MG63 (cell line): ENCODE data around the gene SEMA4D. TPM values are rescaled to one million over a fixed set of nuclear protein-coding genes. Genes with fewer than 3 reads are reported as not detected.

Experiments
- DNase-seq: peaks from one replicate; pipeline ENCODE4 v3.0.0-alpha.2; 2020
- H3K27me3 ChIP-seq: fragments of 250-450 bp; sonication (Bioruptor Pico); 2 replicates; pipeline ENCODE4 v1.5.1; 2020; ENCODE audit warnings: mild to moderate bottlenecking, moderate library complexity
- H3K36me3 ChIP-seq: fragments of 250-450 bp; sonication (Bioruptor Pico); 2 replicates; pipeline ENCODE4 v1.5.1; 2020; ENCODE audit warnings: mild to moderate bottlenecking, moderate library complexity
- H3K4me3 ChIP-seq: fragments of 250-450 bp; sonication (Bioruptor Pico); 2 replicates; pipeline ENCODE4 v1.5.1; 2020; ENCODE audit warnings: mild to moderate bottlenecking, moderate library complexity
- H3K9me3 ChIP-seq: fragments of 250-450 bp; sonication (Bioruptor Pico); 2 replicates; pipeline ENCODE4 v1.5.1; 2020; ENCODE audit warnings: mild to moderate bottlenecking, moderate library complexity
- total RNA-seq: library from RNA; depleted of rRNA; stranded (reverse); fragments of >200 nt; shearing (Covaris generic); gene quantifications from 2 replicates; pipeline ENCODE4 v1.2.3, GENCODE V29; 2014; ENCODE audit warnings: low replicate concordance

The SEMA4D gene
- total RNA-seq, 1 experiment from 2014 or later: 0.23 TPM

- Histone ChIP-seq H3K27me3 (no peaks in the 10 kb centered on the region; the same call in 1 of the 2 replicates), H3K36me3 (no peaks in the 10 kb centered on the region), H3K4me3 (no peak overlapping the region), H3K9me3 (no peaks in the 10 kb centered on the region)
- DNase-seq: no peak
Measured at GRCh38 chr9:89514956-89515355, 17.0 kb upstream of the SEMA4D start.

DNA sequence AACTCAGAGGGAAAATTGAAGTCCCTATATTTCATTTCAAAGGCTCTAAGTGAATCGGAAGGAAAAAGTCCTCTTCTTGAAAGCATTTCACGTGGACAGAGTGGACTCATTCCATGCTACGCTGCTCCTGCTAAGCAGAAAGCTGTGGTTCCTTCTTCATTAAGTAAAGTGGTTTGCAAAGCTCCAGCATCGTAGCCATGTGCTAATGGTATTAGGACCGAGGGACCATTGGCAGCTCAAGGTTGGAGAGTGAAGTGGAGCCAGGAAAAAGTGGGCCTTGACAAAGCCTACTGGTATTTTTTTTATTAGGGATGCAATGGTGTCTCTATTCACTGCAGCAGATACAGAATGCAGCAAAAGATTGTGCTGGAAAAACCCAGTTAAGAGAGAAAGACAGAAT is 16.4 kb upstream of the SEMA4D start:
- no peak overlapping the region for H3K4me3 ChIP-seq
- no peaks in the 10 kb centered on the region; the same call in 1 of the 2 replicates for H3K27me3 ChIP-seq
- no peaks in the 10 kb centered on the region for H3K9me3 ChIP-seq
- H3K36me3 ChIP-seq: no peaks in the 10 kb centered on the region
- no peak for DNase-seq

DNA sequence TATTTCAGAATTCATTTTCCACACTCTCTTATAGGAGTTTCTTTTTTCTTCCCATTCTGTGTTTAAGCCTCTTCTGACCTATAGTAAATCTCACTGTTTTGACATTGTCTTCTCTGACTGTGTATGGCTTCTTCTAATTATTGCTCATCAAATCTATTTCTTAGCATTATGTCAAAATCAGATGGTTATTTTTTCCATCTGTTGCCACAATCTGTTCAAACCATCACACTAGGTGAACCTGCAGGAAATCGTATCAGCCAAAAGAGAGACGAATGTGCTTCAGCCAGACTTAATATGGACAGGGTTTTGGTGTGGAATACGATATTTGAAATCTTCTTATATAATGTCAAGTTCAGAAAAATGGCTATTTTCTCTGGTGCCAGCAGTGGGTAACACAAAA is 15.9 kb upstream of the SEMA4D start:
- no peaks in the 10 kb centered on the region for H3K9me3 ChIP-seq
- H3K36me3 ChIP-seq: no peaks in the 10 kb centered on the region
- no peak overlapping the region for H3K4me3 ChIP-seq
- no peak for DNase-seq
- no peaks in the 10 kb centered on the region; the same call in 1 of the 2 replicates for H3K27me3 ChIP-seq

- H3K4me3 ChIP-seq: no peak overlapping the region
- no peak for DNase-seq
- H3K27me3 ChIP-seq: no peaks in the 10 kb centered on the region; the same call in 1 of the 2 replicates
- no peaks in the 10 kb centered on the region for H3K36me3 ChIP-seq
- no peaks in the 10 kb centered on the region for H3K9me3 ChIP-seq
Measured at GRCh38 chr9:89512382-89512781, 14.5 kb upstream of the SEMA4D start.

DNA sequence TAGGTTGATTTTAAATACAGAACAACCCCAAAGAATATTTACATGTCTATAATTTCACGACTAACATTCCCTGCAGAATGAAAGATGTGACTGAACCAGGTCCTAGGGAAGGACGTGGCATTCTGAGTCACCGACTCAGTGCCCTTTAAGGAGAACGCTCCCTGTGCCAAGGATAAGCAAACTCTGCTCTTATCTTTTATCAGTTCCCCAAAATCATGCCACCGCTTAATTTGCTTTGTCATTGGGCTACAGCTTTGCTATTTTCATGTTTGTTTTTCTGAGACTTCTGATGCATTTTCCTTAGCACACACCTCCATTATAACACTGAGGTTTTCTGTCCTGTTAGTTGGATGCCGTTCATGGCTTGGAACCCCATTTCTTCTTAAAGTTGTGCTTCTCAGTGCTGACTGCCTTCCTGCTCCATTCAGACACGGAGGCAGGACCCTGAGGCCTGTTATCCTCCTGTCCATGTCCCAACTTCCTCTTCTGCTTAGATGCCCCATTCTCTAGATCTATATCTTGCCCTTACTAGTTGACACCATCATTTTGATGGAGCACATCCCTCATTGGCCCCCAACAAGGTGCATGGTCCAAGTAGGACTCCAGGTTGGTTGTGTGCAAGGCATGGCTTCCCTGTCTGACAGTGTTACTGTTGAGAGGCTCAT is 11.2 kb upstream of the SEMA4D start:
- Histone ChIP-seq H3K4me3 (no peak overlapping the region), H3K27me3 (no peaks in the 10 kb centered on the region; the same call in 1 of the 2 replicates), H3K9me3 (no peaks in the 10 kb centered on the region), H3K36me3 (no peaks in the 10 kb centered on the region)
- no peak for DNase-seq

- Histone ChIP-seq H3K4me3 (no peak overlapping the region), H3K36me3 (no peaks in the 10 kb centered on the region)
- no peak for DNase-seq
Measured at GRCh38 chr9:89505911-89506310, 8.0 kb upstream of the SEMA4D start.

DNA sequence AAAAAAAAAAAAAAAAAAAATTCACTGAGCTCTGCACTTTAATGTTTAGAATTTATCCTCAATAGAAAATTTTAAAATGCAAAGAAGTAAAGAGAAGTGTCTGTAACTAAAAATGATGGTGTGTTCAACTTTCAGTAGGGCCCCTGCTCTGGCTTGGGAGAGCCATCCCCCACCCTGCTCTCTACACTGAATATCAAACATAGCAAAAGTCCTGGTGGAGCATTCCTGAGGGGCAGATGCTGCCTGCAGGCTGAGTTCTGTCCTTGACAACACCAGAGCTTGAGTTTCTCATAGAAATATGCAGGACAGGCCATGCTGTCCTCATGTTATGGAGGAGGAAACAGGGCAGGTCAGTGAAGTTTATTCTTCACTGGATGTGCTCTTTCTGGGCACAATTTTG is 7.1 kb upstream of the SEMA4D start:
- no peaks in the 10 kb centered on the region for H3K9me3 ChIP-seq
- H3K4me3 ChIP-seq: no peak overlapping the region
- no peaks in the 10 kb centered on the region for H3K36me3 ChIP-seq
- no peak for DNase-seq
- H3K27me3 ChIP-seq: no peaks in the 10 kb centered on the region

More at GRCh38 chr9:89505911-89506310, 8.0 kb upstream of the SEMA4D start:
- Histone ChIP-seq H3K9me3 (no peaks in the 10 kb centered on the region), H3K27me3 (no peaks in the 10 kb centered on the region)

DNA sequence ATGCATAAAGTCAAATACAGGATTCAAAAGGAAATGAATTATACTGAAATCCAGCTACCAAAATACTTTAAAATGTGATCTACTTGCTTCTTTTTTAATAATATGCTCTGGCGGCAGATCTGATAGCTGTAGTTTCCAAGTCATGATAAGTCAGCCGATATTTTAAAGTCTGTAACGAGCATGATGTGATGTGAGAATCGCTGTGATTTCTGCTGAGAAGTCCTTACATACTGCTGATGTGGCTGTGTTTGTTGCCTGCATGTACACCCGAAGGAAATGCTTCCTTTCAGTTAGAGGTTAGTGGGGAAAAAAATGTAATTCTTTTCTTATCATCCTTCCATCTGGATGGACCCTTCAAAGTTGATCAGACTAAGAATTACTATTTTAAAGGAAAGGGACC is 4.8 kb upstream of the SEMA4D start:
- DNase-seq: no peak
- Histone ChIP-seq H3K4me3 (no peak overlapping the region), H3K27me3 (no peaks in the 10 kb centered on the region), H3K36me3 (no peaks in the 10 kb centered on the region), H3K9me3 (no peaks in the 10 kb centered on the region)

- DNase-seq: no peak
- Histone ChIP-seq H3K4me3 (no peak overlapping the region), H3K27me3 (no peaks in the 10 kb centered on the region), H3K9me3 (no peaks in the 10 kb centered on the region), H3K36me3 (no peaks in the 10 kb centered on the region)
Measured at GRCh38 chr9:89502038-89502601, 4.2 kb upstream of the SEMA4D start.

DNA sequence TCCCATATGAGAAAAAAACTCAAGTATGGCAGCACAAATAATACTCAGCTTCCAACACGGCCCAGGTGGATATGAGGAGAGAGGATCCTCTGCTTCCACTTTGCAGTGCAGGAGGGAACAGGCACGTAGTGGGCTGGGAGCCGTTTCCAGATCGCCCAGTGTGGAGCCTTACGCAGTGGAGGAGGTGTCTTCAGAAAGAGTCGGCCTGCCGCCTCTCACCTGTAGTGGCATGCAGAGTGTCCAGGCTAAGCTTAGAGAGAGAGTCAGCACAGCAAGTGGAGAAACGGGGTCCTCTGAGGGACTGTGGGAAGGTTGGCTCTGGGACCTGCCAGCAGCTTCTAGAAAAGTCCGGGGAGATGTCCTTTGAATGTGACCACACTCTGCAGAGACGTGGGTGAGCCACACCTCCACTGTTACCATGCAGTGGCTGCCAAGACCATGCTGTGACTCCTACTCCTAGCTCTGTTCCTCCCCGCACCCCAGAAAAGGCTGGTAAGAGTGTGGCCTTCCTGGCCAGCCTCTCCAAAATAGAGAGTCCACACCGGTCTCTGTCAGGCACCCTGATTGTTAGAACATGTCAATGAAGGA is 3.5 kb upstream of the SEMA4D start:
- no peak for DNase-seq
- H3K9me3 ChIP-seq: no peaks in the 10 kb centered on the region
- no peaks in the 10 kb centered on the region for H3K36me3 ChIP-seq
- no peaks in the 10 kb centered on the region for H3K27me3 ChIP-seq
- no peak overlapping the region for H3K4me3 ChIP-seq

DNA sequence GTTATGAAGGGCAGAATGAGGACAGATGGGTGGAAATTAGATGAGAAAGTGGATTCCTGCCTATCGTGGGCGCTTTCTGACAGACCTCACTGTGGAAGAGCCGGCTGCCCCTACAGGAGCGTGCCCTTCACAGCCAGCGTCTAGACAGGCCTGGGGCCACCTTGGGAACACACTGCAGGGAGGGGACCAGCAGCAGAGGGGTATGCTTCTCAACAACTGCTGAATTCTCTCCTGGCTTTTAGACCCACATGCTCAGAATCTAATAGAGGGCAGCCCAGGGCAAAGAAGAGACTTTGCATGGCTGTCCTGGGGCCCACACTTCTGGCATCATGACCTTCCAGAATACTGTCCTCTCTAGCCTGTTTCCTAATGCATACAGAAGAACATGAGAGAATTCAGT is 2.1 kb upstream of the SEMA4D start:
- no peaks in the 10 kb centered on the region for H3K36me3 ChIP-seq
- DNase-seq: no peak
- no peaks in the 10 kb centered on the region for H3K27me3 ChIP-seq
- H3K9me3 ChIP-seq: no peaks in the 10 kb centered on the region
- H3K4me3 ChIP-seq: no peak overlapping the region

DNA sequence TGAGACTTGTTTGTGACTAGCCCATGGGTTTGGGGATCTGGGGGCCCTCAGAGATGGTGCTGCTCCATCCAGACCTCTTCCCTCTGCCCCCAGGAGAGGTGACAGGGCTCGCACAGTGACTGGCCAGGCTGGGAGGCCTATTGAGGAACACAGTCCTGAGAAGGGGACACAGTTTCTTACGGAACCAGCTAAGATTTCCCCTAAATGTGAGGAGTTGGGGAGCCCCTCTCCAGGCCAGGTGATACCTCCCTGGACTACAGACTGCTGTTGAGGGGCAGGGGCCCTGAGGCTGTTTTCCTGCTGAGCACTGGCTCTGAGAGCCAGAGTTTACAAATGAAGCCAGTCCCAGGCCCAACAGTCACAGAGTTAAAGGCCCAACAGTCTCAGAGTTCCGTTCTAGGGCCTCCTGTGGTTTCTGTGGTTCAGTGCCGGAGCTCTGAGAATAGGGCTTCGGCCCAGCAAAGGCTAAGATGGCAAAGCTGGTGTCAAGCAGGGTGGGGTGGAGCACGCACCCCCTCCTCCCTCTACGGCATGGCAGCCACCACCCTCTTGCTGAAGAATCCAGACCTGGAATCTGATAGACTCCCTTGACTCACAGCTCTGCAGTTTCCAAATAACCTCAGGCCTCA is 1.1 kb upstream of the SEMA4D start:
- no peaks in the 10 kb centered on the region for H3K36me3 ChIP-seq
- H3K4me3 ChIP-seq: no peak overlapping the region
- no peaks in the 10 kb centered on the region for H3K27me3 ChIP-seq
- no peaks in the 10 kb centered on the region for H3K9me3 ChIP-seq
- no peak for DNase-seq

GRCh38 chr9:89497257-89497963 is 503 bp downstream of the SEMA4D start:
- Histone ChIP-seq H3K27me3 (no peaks in the 10 kb centered on the region), H3K36me3 (no peaks in the 10 kb centered on the region), H3K4me3 (peak overlapping the region; percentile 48), H3K9me3 (no peaks in the 10 kb centered on the region)
- DNase-seq: no peak

- Histone ChIP-seq H3K9me3 (no peaks in the 10 kb centered on the region), H3K36me3 (no peaks in the 10 kb centered on the region), H3K4me3 (no peak overlapping the region), H3K27me3 (no peaks in the 10 kb centered on the region)
- DNase-seq: no peak
Measured at GRCh38 chr9:89496645-89497256, 1.2 kb downstream of the SEMA4D start.

DNA sequence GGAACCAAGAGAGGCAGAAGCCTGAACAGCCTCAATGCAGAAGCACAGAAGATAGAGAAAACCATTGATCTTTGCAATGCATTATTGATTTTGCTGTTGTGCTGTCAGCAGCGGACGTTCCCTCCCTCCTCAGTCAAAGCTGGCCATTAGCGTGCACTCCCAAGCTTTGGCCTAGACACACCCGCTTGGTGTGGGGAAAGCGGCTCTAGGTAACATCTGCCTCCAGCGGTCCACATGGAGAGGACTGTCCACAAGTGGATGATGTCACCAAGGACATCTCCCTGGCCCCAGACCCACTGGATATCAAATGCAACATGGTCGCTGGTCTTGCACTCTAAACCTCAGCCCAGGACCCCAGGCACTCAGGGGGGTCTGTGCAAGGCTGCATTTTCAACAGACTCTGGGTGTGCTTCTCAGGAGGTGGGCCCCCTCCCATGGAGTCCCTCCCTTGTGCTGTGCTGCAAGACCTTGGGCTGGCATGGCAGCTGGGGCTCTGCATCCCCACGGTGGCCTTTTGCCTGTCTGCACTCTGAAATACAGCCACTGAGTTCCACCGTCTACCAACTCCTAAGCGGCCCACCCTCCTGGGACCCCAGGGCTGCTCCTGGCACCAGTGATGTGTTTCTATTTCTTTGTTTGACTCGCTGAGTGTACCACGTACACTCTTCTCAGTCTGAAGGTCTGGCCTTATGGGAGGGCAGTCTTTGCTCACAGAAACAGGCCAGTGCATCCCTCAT is 1.9 kb downstream of the SEMA4D start:
- no peak overlapping the region for H3K4me3 ChIP-seq

GRCh38 chr9:89494199-89494598 is 3.7 kb downstream of the SEMA4D start:
- Histone ChIP-seq H3K4me3 (no peak overlapping the region), H3K9me3 (no peaks in the 10 kb centered on the region), H3K27me3 (no peaks in the 10 kb centered on the region), H3K36me3 (no peaks in the 10 kb centered on the region)
- DNase-seq: no peak

More for the DNA sequence above, 1.9 kb downstream of the SEMA4D start:
- DNase-seq: no peak
- Histone ChIP-seq H3K27me3 (no peaks in the 10 kb centered on the region), H3K36me3 (no peaks in the 10 kb centered on the region), H3K9me3 (no peaks in the 10 kb centered on the region)
